ENCODE results near the gene PTPRN. TPM values are rescaled to one million over a fixed set of nuclear protein-coding genes. Genes with fewer than 3 reads are reported as not detected.

PTPRN gene

DNA sequence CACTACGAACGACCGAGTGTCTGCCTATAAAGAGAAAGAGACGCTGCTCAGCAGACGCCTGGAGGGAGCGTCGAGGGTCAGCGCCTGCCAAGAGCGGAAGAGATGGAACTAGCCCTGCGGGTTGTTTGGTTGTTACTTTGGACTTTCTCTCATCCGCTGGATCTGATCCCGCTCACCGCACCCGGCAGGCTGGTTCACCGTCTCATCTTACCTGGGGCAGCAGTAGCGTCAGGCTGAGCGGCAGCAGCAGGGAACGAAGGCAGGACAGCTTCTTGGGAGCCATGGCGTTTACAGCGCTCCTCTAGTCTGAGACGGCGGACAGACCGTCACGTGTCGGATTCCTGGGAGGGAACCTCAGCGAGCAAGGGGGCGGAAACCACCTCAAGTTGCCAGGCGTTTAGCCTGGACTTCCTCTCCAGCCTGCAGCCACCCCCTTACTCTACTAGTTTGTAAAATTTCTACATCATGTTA, 65.9 kb downstream of the PTPRN start:
- H3K23ac ChIP-seq (ENCODE audit: low read length): no peak overlapping the region
- WGBS (ENCODE audit: extremely low coverage, insufficient coverage, low lambda C conversion rate): no CpG with 5 or more reads among the region's 28 CpGs
- H3K56ac ChIP-seq (ENCODE audit: low read length): peak overlapping the region; percentile 1
- peaks cover 2% of the 10 kb centered on the region for H3K4me1 ChIP-seq (ENCODE audit: control insufficient read depth, low read depth, low read length)
- H4K5ac ChIP-seq (ENCODE audit: low read length): no peak overlapping the region
- no peak overlapping the region for H3K9ac ChIP-seq (ENCODE audit: low read length)
- no peak overlapping the region for H2BK15ac ChIP-seq (replicated peaks; ENCODE audit: low read depth)
- no peak overlapping the region for H2BK120ac ChIP-seq (ENCODE audit: low read depth, low read length)
- no peak overlapping the region for H3K4me3 ChIP-seq (ENCODE audit: low read length)
- H3K4me2 ChIP-seq (ENCODE audit: low read length): no peak overlapping the region
- H3K79me1 ChIP-seq (ENCODE audit: low read length): peaks cover 7% of the 10 kb centered on the region
- H4K8ac ChIP-seq (ENCODE audit: low read depth, low read length): no peak overlapping the region
- H2AK5ac ChIP-seq (ENCODE audit: low read length): no peak overlapping the region
- H3K79me2 ChIP-seq (ENCODE audit: control insufficient read depth, insufficient read depth, low read length): no peaks in the 10 kb centered on the region
- H3K27me3 ChIP-seq (ENCODE audit: insufficient read depth, low read length, poor library complexity): no peaks in the 10 kb centered on the region
- no peak overlapping the region for H3K27ac ChIP-seq (ENCODE audit: low read depth, low read length)
- no peaks in the 10 kb centered on the region for H3K36me3 ChIP-seq (ENCODE audit: control insufficient read depth, insufficient read depth, low read length)
- H2BK5ac ChIP-seq (ENCODE audit: low read length): no peak overlapping the region
- H3K18ac ChIP-seq (ENCODE audit: low read length): no peak overlapping the region
- H3K4ac ChIP-seq (ENCODE audit: low read depth, low read length): no peak overlapping the region
- no peak for DNase-seq

Small RNA genes within 50 kb of the gene (small RNA-seq; reads per million reads assigned to genes)
- gene AC053503.3 (ENCODE audit: insufficient read depth) (not detected), gene MIR153-1 (ENCODE audit: insufficient read depth) (29.5 reads per million, percentile 93 among the genes with 10 or more reads in this experiment)

Measured in mesendoderm (in vitro differentiated cells).